Trophoblast cell (in vitro differentiated cells and primary cell): ENCODE measurements around the gene SLC25A33.
A peak's percentile ranks its signal among the peaks of the same experiment; 100 is the strongest.

ENCODE experiments used
- DNase-seq, 2 donors: peaks; one replicate each; pipeline ENCODE4 v3.0.0-alpha.2; 2016
- H2AFZ ChIP-seq: 2 replicates; pipeline ENCODE4 v1.6.1; 2013; ENCODE audit warnings: low read length, moderate library complexity, mild to moderate bottlenecking; ENCODE audit not compliant: insufficient read depth, poor library complexity
- H2AK5ac ChIP-seq: 2 replicates; pipeline ENCODE4 v1.6.1; 2013; ENCODE audit warnings: mild to moderate bottlenecking, low read length
- H2BK120ac ChIP-seq: 2 replicates; pipeline ENCODE4 v1.6.1; 2013; ENCODE audit warnings: low read length, mild to moderate bottlenecking, moderate library complexity; ENCODE audit not compliant: insufficient read depth, poor library complexity
- H2BK12ac ChIP-seq: 2 replicates; pipeline ENCODE4 v1.6.1; 2013; ENCODE audit warnings: mild to moderate bottlenecking, low read length, moderate library complexity
- H2BK5ac ChIP-seq: 2 replicates; pipeline ENCODE4 v1.6.1; 2013; ENCODE audit warnings: low read length, low read depth, moderate library complexity, mild to moderate bottlenecking; ENCODE audit not compliant: poor library complexity
- H3K14ac ChIP-seq: 2 replicates; pipeline ENCODE4 v1.6.1; 2013; ENCODE audit warnings: mild to moderate bottlenecking, low read length
- H3K18ac ChIP-seq: 2 replicates; pipeline ENCODE4 v1.6.1; 2013; ENCODE audit warnings: mild to moderate bottlenecking, low read length
- H3K23ac ChIP-seq: 2 replicates; pipeline ENCODE4 v1.6.1; 2013; ENCODE audit warnings: low read length
- H3K27ac ChIP-seq: 2 replicates; pipeline ENCODE4 v1.5.1; 2013; ENCODE audit warnings: low read depth, mild to moderate bottlenecking, inconsistent platforms, low read length, moderate library complexity
- H3K27me3 ChIP-seq: 2 replicates; pipeline ENCODE4 v1.6.1; 2013; ENCODE audit warnings: inconsistent platforms, mild to moderate bottlenecking, low read length, moderate library complexity; ENCODE audit not compliant: insufficient read depth
- H3K36me3 ChIP-seq, 2 experiments: 1 replicate in 1 of 2; 2 replicates in 1 of 2; pipeline ENCODE4 v1.6.1; 2013; ENCODE audit warnings: low read length in 2 of 2, mild to moderate bottlenecking in 2 of 2, moderate library complexity in 1 of 2; ENCODE audit not compliant: insufficient read depth in 2 of 2, control insufficient read depth in 1 of 2
- H3K4ac ChIP-seq: 2 replicates; pipeline ENCODE4 v1.6.1; 2013; ENCODE audit warnings: low read depth, mild to moderate bottlenecking, low read length, moderate library complexity
- H3K4me1 ChIP-seq, 2 experiments: 1 replicate in 1 of 2; 2 replicates in 1 of 2; pipeline ENCODE4 v1.6.1; 2013; ENCODE audit warnings: low read length in 2 of 2, mild to moderate bottlenecking in 2 of 2, moderate library complexity in 1 of 2; ENCODE audit not compliant: insufficient read depth in 2 of 2, control insufficient read depth in 1 of 2
- H3K4me2 ChIP-seq: 2 replicates; pipeline ENCODE4 v1.6.1; 2013; ENCODE audit warnings: inconsistent platforms, mild to moderate bottlenecking, low read length, moderate library complexity
- H3K4me3 ChIP-seq: 2 replicates; pipeline ENCODE4 v1.5.1; 2013; ENCODE audit warnings: mild to moderate bottlenecking, low read depth, low read length, inconsistent platforms
- H3K79me1 ChIP-seq: one replicate; pipeline ENCODE4 v1.6.1; 2013; ENCODE audit warnings: low read length
- H3K79me2 ChIP-seq: 2 replicates; pipeline ENCODE4 v1.6.1; 2013; ENCODE audit warnings: low read length, mild to moderate bottlenecking; ENCODE audit not compliant: control insufficient read depth, insufficient read depth, poor library complexity
- H3K9ac ChIP-seq: 2 replicates; pipeline ENCODE4 v1.6.1; 2013; ENCODE audit warnings: mild to moderate bottlenecking, low read length
- H3K9me3 ChIP-seq: 2 replicates; pipeline ENCODE4 v1.6.1; 2013; ENCODE audit warnings: low read depth, mild to moderate bottlenecking, control low read depth, inconsistent platforms, low read length; ENCODE audit not compliant: insufficient read depth
- H4K12ac ChIP-seq: 2 replicates; pipeline ENCODE4 v1.6.1; 2013; ENCODE audit warnings: low read depth, mild to moderate bottlenecking, low read length, moderate library complexity
- H4K8ac ChIP-seq: 2 replicates; pipeline ENCODE4 v1.6.1; 2013; ENCODE audit warnings: low read depth, mild to moderate bottlenecking, low read length, moderate library complexity
- H4K91ac ChIP-seq: one replicate; pipeline ENCODE4 v1.6.1; 2013; ENCODE audit warnings: low read depth, mild to moderate bottlenecking, low read length, moderate library complexity
- WGBS: extraction: QIAGEN DNeasy Blood & Tissue Kit; methylation state at CpG from one replicate; pipeline ENCODE4 v1.1.7; 2013; ENCODE audit warnings: missing lambda C conversion rate; ENCODE audit not compliant: insufficient read length, insufficient coverage; ENCODE audit errors: extremely low coverage; 5-methylcytosine and 5-hydroxymethylcytosine counted together

SLC25A33 gene

GRCh38 chr1:9576903-9577302 lies 37.6 kb downstream of the SLC25A33 start:
- H2BK12ac ChIP-seq: no peak overlapping the region
- H3K23ac ChIP-seq: no peak overlapping the region
- H2AFZ ChIP-seq: no peak overlapping the region
- no peak overlapping the region for H2BK5ac ChIP-seq
- H2BK120ac ChIP-seq: no peak overlapping the region
- no peak overlapping the region for H4K8ac ChIP-seq
- H4K12ac ChIP-seq: no peak overlapping the region
- no CpG with 5 or more reads among the region's 6 CpGs for WGBS
- no peaks in the 10 kb centered on the region for H3K4me1 ChIP-seq
- H4K91ac ChIP-seq: no peak overlapping the region
- H3K79me2 ChIP-seq: no peaks in the 10 kb centered on the region
- no peak overlapping the region for H3K18ac ChIP-seq
- no peak overlapping the region for H3K27ac ChIP-seq
- H3K14ac ChIP-seq: no peak overlapping the region
- peaks cover 17 to 20% of the 10 kb centered on the region in 2 experiments for H3K36me3 ChIP-seq
- no peak for DNase-seq
- no peak overlapping the region for H3K9ac ChIP-seq
- H3K9me3 ChIP-seq: no peaks in the 10 kb centered on the region
- H2AK5ac ChIP-seq: no peak overlapping the region
- H3K27me3 ChIP-seq: no peaks in the 10 kb centered on the region
- no peaks in the 10 kb centered on the region for H3K79me1 ChIP-seq
- no peak overlapping the region for H3K4me3 ChIP-seq
- H3K4ac ChIP-seq: no peak overlapping the region
- H3K4me2 ChIP-seq: no peak overlapping the region

GRCh38 chr1:9577423-9577822 lies 38.2 kb downstream of the SLC25A33 start:
- Histone ChIP-seq H3K18ac (no peak overlapping the region), H3K9ac (no peak overlapping the region), H4K12ac (no peak overlapping the region), H2BK12ac (no peak overlapping the region), H3K23ac (no peak overlapping the region), H3K79me2 (no peaks in the 10 kb centered on the region), H3K36me3 (peaks cover 17 to 23% of the 10 kb centered on the region in 2 experiments), H3K27ac (no peak overlapping the region), H4K91ac (no peak overlapping the region), H2BK5ac (no peak overlapping the region), H3K9me3 (no peaks in the 10 kb centered on the region), H3K4me3 (no peak overlapping the region), H3K14ac (no peak overlapping the region), H2AK5ac (no peak overlapping the region), H3K4me2 (no peak overlapping the region), H4K8ac (no peak overlapping the region), H3K4me1 (no peaks in the 10 kb centered on the region), H3K4ac (no peak overlapping the region), H2AFZ (no peak overlapping the region), H3K27me3 (no peaks in the 10 kb centered on the region), H3K79me1 (no peaks in the 10 kb centered on the region), H2BK120ac (no peak overlapping the region)
- no peak for DNase-seq
- no CpG with 5 or more reads among the region's 5 CpGs for WGBS

- Histone ChIP-seq H3K9ac (no peak overlapping the region), H3K9me3 (no peaks in the 10 kb centered on the region), H3K4ac (no peak overlapping the region), H2BK5ac (no peak overlapping the region), H3K27me3 (no peaks in the 10 kb centered on the region), H2AFZ (no peak overlapping the region), H4K91ac (no peak overlapping the region), H4K12ac (no peak overlapping the region), H3K4me3 (no peak overlapping the region), H3K4me2 (no peak overlapping the region), H3K36me3 (peaks cover 13 to 20% of the 10 kb centered on the region in 2 experiments), H3K23ac (no peak overlapping the region), H2AK5ac (no peak overlapping the region), H2BK12ac (peak overlapping the region; percentile 20), H3K27ac (no peak overlapping the region), H3K14ac (no peak overlapping the region), H3K4me1 (no peaks in the 10 kb centered on the region), H4K8ac (no peak overlapping the region), H3K79me1 (no peaks in the 10 kb centered on the region), H2BK120ac (no peak overlapping the region), H3K18ac (no peak overlapping the region), H3K79me2 (no peaks in the 10 kb centered on the region)
- WGBS: no CpG with 5 or more reads among the region's 2 CpGs
- DNase-seq: no peak
Observed at GRCh38 chr1:9580942-9581341, 41.7 kb downstream of the SLC25A33 start.

- H3K14ac ChIP-seq: no peak overlapping the region
- no peak overlapping the region for H3K27ac ChIP-seq
- no peak overlapping the region for H3K18ac ChIP-seq
- no peaks in the 10 kb centered on the region for H3K9me3 ChIP-seq
- H2AK5ac ChIP-seq: no peak overlapping the region
- no peak overlapping the region for H3K4me3 ChIP-seq
- H4K91ac ChIP-seq: no peak overlapping the region
- peaks cover 0 to 6% of the 10 kb centered on the region in 2 experiments for H3K4me1 ChIP-seq
- H2AFZ ChIP-seq: no peak overlapping the region
- H2BK120ac ChIP-seq: no peak overlapping the region
- no peak overlapping the region for H3K4ac ChIP-seq
- no peak overlapping the region for H2BK5ac ChIP-seq
- WGBS: no CpG with 5 or more reads among the region's 3 CpGs
- no peak for DNase-seq
- H3K79me2 ChIP-seq: peaks cover 2% of the 10 kb centered on the region
- H4K12ac ChIP-seq: no peak overlapping the region
- H3K27me3 ChIP-seq: no peaks in the 10 kb centered on the region
- H3K23ac ChIP-seq: no peak overlapping the region
- no peak overlapping the region for H3K9ac ChIP-seq
- H3K79me1 ChIP-seq: peaks cover 2% of the 10 kb centered on the region
- H2BK12ac ChIP-seq: no peak overlapping the region
- peaks cover 0 to 4% of the 10 kb centered on the region in 2 experiments for H3K36me3 ChIP-seq
- no peak overlapping the region for H4K8ac ChIP-seq
- no peak overlapping the region for H3K4me2 ChIP-seq
Observed at GRCh38 chr1:9586147-9586766, 47.0 kb downstream of the SLC25A33 start.
